Bronchial epithelial cell (primary cell): Measurements from ENCODE around the gene CBFA2T3. TPM values are rescaled to one million over a fixed set of nuclear protein-coding genes. Genes with fewer than 3 reads are reported as not detected.
"Not testable (repeated sequence)": the region's sequence is repeated elsewhere in the genome, so short reads cannot be mapped to it uniquely, and the experiment has no call there.

Experiments
- DNase-seq: peaks from one replicate; pipeline ENCODE4 v3.0.0-alpha.2; 2010; ENCODE audit warnings: low read depth
- FAIRE-seq: peaks from 2 replicates; lab custom pipeline; 2011; peaks lifted over from hg19 to GRCh38; lab: Jason Lieb, UNC
- H3K27me3 ChIP-seq: 2 replicates; pipeline ENCODE4 v1.5.1; 2011; ENCODE audit warnings: low read length; ENCODE audit not compliant: control insufficient read depth, insufficient read depth
- H3K36me3 ChIP-seq: 2 replicates; pipeline ENCODE4 v1.5.1; 2011; ENCODE audit warnings: low read length; ENCODE audit not compliant: control insufficient read depth, insufficient read depth
- H3K4me3 ChIP-seq: 2 replicates; pipeline ENCODE4 v1.5.1; 2011; ENCODE audit warnings: mild to moderate bottlenecking, low read depth, low read length, control low read depth
- total RNA-seq: library from RNA; depleted of rRNA; stranded (reverse); fragments of >200 nt; gene quantifications from 2 replicates; pipeline ENCODE4 v1.2.1, GENCODE V29; 2014
- TF ChIP-seq, protein P1 (sequence below): IDR thresholded peaks from 2 replicates; pipeline ENCODE4 v1.5.1; 2011; ENCODE audit warnings: mild to moderate bottlenecking, moderate library complexity, low read length, control low read depth, inconsistent platforms; ENCODE audit not compliant: insufficient read depth, severe bottlenecking

The CBFA2T3 gene
- total RNA-seq, 1 donor from 2014 or later: 0.26 TPM

DNA sequence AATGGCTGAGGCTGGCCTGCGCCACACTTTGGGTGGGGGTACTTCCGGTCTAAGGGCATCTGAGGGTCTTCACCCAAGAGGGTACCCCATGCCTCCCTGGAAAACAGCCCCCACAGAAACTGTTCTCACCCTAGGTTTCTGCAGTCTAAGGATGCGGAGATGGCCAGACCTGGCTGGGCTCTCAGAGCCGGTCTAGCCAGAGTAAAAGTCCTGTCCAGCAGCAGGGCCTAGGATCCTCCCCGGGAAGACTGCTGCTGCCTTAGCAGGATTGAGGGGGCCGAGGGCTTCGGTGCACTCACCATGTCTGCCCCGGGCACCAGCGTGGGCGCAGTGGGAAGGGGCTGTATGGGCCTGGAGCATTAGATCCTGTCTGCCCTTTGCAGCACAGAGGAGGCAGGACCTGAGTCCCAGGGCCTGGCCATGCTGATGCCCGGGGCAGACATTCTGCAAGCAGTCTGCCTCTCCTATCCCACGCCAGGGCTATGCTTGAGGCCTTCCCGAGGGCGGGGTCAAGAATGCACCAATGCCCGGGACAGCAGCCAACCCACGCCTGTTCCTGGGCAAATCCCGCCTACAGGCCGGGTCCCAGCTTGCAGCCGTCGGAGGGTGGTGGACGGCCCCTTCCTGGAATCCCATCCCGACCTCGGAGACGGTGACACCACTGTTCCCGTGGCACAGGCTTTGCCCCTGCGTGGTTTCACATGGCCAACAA lies 54.7 kb downstream of the CBFA2T3 start:
- FAIRE-seq: no peak
- TF ChIP-seq, protein P1, sequence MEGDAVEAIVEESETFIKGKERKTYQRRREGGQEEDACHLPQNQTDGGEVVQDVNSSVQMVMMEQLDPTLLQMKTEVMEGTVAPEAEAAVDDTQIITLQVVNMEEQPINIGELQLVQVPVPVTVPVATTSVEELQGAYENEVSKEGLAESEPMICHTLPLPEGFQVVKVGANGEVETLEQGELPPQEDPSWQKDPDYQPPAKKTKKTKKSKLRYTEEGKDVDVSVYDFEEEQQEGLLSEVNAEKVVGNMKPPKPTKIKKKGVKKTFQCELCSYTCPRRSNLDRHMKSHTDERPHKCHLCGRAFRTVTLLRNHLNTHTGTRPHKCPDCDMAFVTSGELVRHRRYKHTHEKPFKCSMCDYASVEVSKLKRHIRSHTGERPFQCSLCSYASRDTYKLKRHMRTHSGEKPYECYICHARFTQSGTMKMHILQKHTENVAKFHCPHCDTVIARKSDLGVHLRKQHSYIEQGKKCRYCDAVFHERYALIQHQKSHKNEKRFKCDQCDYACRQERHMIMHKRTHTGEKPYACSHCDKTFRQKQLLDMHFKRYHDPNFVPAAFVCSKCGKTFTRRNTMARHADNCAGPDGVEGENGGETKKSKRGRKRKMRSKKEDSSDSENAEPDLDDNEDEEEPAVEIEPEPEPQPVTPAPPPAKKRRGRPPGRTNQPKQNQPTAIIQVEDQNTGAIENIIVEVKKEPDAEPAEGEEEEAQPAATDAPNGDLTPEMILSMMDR: no peak
- peak; percentile 21 for DNase-seq
- H3K27me3 ChIP-seq: no peaks in the 10 kb centered on the region
- no peaks in the 10 kb centered on the region for H3K36me3 ChIP-seq
- no peak overlapping the region for H3K4me3 ChIP-seq

DNA sequence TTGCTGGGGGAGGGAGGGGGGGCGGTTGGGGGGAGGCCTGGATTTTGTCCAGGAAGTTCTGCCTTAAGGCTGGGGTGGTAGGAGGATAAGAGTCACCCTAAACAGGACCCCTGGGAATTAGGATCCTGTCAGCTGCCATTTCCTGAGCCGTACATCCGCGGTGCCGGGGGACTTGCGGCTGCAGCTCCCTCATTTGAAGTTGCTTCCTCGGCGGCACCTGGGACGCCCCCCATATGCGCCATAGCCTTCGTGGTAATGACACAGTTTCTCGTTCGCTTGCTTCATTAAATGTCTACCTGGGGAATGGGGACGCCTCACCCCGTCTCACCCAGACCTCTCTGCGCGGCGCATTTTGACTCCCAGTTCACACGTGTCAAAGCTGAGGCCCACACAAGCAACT lies 55.4 kb downstream of the CBFA2T3 start:
- FAIRE-seq (no peak), DNase-seq (no peak)
- TF ChIP-seq, protein P1: no peak
- Histone ChIP-seq H3K27me3 (no peaks in the 10 kb centered on the region), H3K4me3 (no peak overlapping the region), H3K36me3 (no peaks in the 10 kb centered on the region)

DNA sequence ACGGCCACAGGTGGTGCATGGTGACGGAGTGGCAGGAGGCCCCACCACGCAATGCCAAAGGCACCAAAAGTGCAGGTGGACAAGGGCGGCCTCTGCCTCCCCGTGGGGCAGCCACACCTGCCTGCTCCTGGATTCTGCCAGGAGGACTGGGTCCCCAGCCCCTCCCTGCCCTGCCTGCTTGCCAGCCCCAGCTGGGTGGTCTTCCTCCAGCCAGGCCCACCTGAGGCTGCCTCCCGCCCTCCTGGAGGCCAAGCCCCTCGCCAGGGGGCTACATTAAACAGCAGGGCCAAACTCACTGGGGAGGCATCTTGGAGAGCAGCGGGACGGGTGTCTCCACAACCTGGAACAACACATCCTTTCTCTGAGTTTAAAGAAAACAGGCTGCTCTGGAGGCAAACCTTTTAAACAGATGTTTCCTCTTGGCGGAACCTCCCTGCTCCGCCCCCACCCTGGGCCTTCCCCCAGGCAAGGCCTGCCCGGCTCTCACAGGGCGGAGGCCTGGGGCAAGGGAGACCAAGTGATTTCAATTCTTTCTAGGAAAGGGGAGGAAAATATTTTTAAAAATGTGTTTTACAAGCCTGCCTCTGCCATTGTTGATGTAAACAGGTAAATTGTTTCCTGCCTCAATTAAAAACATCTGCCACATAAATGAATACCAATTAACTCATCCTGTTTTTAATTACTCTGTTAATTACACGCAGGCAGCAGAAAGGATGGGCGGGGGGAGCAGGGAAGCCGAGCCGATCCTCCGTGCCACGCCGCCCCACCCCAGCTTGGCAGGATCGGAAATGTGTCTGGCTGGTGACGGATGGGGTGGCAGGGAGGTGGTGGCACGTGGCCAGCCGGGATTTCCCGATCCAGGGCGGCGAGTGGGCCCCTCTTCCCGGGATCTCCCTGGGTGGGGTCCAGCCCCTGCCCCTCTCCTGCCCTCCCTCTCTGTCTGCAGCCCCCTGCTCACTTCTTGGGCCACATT lies 56.1 kb downstream of the CBFA2T3 start:
- no peaks in the 10 kb centered on the region for H3K36me3 ChIP-seq
- H3K27me3 ChIP-seq: no peaks in the 10 kb centered on the region
- no peak for DNase-seq
- no peak for FAIRE-seq
- H3K4me3 ChIP-seq: no peak overlapping the region
- TF ChIP-seq, protein P1: no peak

DNA sequence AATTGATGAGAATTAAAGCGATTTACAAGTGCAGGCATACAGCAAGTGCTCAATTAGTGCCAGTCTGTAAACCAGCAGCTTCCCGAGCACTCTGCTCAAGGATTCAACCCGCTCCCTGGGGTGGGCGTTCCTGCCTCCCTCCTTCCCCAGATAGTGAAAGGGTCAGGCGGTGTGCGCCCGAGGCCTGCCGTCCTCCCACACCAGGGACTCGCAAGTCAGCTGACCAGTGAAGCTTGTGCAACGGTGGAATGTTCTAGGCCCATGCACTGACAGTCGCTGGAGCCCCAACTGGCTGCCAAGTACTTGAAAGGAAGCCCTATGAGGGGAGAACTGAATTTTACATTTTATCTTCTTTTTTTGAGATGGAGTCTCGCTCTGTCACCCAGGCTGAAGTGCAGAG lies 57.1 kb downstream of the CBFA2T3 start:
- Histone ChIP-seq H3K27me3 (no peaks in the 10 kb centered on the region), H3K36me3 (no peaks in the 10 kb centered on the region), H3K4me3 (no peak overlapping the region)
- TF ChIP-seq, protein P1: no peak
- FAIRE-seq (no peak), DNase-seq (no peak)

DNA sequence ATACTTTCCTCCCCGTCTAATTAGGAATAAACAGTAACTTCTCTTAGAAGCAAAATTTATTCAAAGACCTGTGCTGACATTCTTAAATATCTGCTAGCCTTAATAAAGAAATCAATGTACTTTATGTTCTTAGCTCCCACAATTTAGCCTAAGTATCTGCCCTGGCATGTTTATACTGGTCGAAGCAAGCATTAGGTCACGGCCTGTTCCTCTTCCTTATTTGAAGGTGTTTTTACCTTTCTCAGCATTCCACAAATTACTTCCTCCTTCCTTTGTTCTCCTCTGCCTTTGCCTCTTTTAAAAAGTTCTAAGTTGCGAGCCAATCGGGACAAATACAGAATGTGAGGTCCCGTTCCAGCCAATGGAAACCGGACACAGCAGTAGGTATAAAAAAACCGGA lies 58.1 kb downstream of the CBFA2T3 start:
- not testable (repeated sequence) for H3K27me3 ChIP-seq, H3K4me3 ChIP-seq, FAIRE-seq, H3K36me3 ChIP-seq
- DNase-seq: peak; percentile 67

DNA sequence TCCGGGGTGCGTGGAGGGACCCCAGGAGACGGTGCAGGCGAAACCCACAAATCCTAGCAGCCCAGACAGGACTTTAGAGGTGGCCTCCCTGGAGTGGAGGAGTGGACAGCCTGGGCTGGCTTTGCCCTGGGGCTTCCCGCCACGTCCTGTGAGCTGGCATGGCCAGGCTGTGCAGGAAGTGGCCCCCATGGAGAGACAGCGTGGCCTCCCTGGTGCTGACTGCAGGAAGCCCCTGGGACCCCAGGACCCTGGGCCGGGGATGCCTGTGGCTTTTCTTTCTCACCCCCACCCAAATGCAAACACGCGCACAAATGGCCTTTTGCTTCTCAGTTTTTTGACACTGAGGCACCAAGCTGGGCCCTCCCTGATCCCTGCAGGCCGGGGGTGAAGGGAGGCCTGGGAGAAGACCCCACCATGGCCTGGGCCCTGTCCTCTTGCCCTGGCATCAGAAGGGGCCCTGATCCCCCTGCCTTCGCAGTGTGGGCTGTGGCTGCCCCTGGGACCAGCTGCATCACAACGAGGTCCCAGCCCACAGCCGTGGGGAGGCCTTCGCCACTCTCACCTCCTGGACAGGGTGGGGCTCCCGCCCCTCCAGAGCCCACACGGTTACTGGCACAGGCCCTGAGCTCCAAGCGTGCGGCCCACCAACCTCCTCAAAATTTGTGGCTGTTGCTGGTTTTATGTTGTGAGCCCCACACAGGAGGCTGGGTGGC lies 58.9 kb downstream of the CBFA2T3 start:
- H3K27me3 ChIP-seq: no peaks in the 10 kb centered on the region
- DNase-seq (no peak), FAIRE-seq (no peak)
- H3K36me3 ChIP-seq: no peaks in the 10 kb centered on the region
- no peak overlapping the region for H3K4me3 ChIP-seq
- TF ChIP-seq, protein P1: no peak
